HuH-7 (cell line): ENCODE measurements around the gene SMYD4.
"Not testable (repeated sequence)": the region's sequence is repeated elsewhere in the genome, so short reads cannot be mapped to it uniquely, and the experiment has no call there.

Experiments
- DNase-seq: peaks from one replicate; pipeline ENCODE4 v3.0.0; 2011; ENCODE audit warnings: low spot score

SMYD4 gene

GRCh38 chr17:1755252-1755826 lies 74.4 kb downstream of the SMYD4 start:
- DNase-seq = no peak

- no peak for DNase-seq
These were observed 75.1 kb downstream of the SMYD4 start for GRCh38 chr17:1754430-1755112.

GRCh38 chr17:1753767-1754429 lies 75.8 kb downstream of the SMYD4 start:
- DNase-seq = no peak

GRCh38 chr17:1752425-1753262 lies 77.1 kb downstream of the SMYD4 start:
- DNase-seq = no peak

- no peak for DNase-seq
These were observed 79.1 kb downstream of the SMYD4 start for GRCh38 chr17:1750628-1751027.

- DNase-seq = no peak
These were observed 82.6 kb downstream of the SMYD4 start for GRCh38 chr17:1746975-1747543.

- no peak for DNase-seq
These were observed 84.1 kb downstream of the SMYD4 start for GRCh38 chr17:1745513-1746020.

GRCh38 chr17:1744551-1745512 lies 84.9 kb downstream of the SMYD4 start:
- no peak for DNase-seq

GRCh38 chr17:1743088-1743439 lies 86.6 kb downstream of the SMYD4 start:
- no peak for DNase-seq

- DNase-seq = peak; percentile 84
These were observed 87.2 kb downstream of the SMYD4 start, which contains the start of gene SERPINF2 for GRCh38 chr17:1742371-1743087. TSS of gene SERPINF2 (plus strand) at chr17:1742871. CDS start at chr17:1744996, 2,125 bp downstream.

- not testable (repeated sequence) for DNase-seq
These were observed 87.8 kb downstream of the SMYD4 start for GRCh38 chr17:1741899-1742298.

- no peak for DNase-seq
These were observed 92.0 kb downstream of the SMYD4 start for GRCh38 chr17:1737531-1738291.

- peak; percentile 92 for DNase-seq
These were observed 93.1 kb downstream of the SMYD4 start for GRCh38 chr17:1736348-1737281.

- DNase-seq = no peak
These were observed 93.8 kb downstream of the SMYD4 start for GRCh38 chr17:1735834-1736347.

- no peak for DNase-seq
These were observed 94.3 kb downstream of the SMYD4 start for GRCh38 chr17:1735418-1735817.

GRCh38 chr17:1733759-1734158 lies 95.9 kb downstream of the SMYD4 start:
- DNase-seq = no peak

GRCh38 chr17:1732833-1733321 lies 96.8 kb downstream of the SMYD4 start:
- DNase-seq = no peak
